ENCODE results near the gene RO60.

DNA sequence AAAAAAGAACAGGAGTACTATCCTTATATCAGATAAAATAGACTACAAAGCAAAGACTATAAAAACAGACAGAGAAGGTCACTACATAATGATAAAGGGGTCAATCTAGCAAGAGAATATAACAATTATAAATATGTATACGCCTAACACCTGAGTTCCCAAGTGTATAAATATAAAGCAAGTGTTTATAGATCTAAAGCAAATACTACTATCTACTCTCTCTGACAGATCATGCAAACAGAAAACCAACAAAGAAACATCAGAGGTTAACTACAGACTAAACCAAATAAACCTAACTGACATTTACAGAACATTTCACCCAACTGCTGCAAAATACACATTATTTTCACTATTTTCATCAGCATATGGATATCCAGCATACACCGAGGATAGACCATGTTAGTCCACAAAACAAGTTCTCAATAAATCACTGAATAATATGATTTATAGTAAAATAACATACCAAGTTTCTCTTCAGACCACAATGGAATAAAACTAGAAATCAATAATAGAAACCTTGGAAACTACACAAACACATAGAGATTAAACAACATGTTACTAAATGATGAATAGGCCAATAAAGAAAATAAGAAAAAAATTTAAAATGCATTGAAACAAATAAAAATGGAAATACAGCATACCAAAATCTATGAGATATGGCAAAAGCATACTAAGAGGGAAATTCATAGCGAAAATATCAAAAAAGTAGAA is 22.9 kb upstream of the RO60 start:
- no peak for TF ChIP-seq CTCF (IDR thresholded peaks at IDR 0.05; ENCODE audit: low read length)
- no peak for TF ChIP-seq EZH2 (optimal IDR thresholded peaks at IDR 0.05; ENCODE audit: low read depth, low read length)
- no peak for TF ChIP-seq EZH2phosphoT487 (IDR thresholded peaks at IDR 0.05; ENCODE audit: low read length)

Measured in MM.1S (cell line).